Measurements from ENCODE around the gene CCDC60.

The CCDC60 gene

GRCh38 chr12:119369161-119369560 lies 34.6 kb downstream of the CCDC60 start:
- H3K27ac Mint-ChIP-seq, result no peak overlapping the region
- no peaks in the 10 kb centered on the region for H3K4me1 Mint-ChIP-seq
- no peaks in the 10 kb centered on the region for H3K9me3 Mint-ChIP-seq
- no peaks in the 10 kb centered on the region for H3K27me3 Mint-ChIP-seq
- DNase-seq (no peak), ATAC-seq (no peak)
- no peak overlapping the region for H3K4me3 Mint-ChIP-seq

GRCh38 chr12:119369907-119370546 lies 35.5 kb downstream of the CCDC60 start:
- DNase-seq (no peak), ATAC-seq (no peak)
- Mint-ChIP-seq H3K27me3 (no peaks in the 10 kb centered on the region), H3K4me1 (no peaks in the 10 kb centered on the region), H3K9me3 (no peaks in the 10 kb centered on the region), H3K27ac (no peak overlapping the region), H3K4me3 (no peak overlapping the region)

- ATAC-seq (no peak), DNase-seq (no peak)
- Mint-ChIP-seq H3K4me1 (no peaks in the 10 kb centered on the region), H3K27me3 (no peaks in the 10 kb centered on the region), H3K9me3 (no peaks in the 10 kb centered on the region), H3K27ac (no peak overlapping the region), H3K4me3 (no peak overlapping the region)
These were observed 38.0 kb downstream of the CCDC60 start for GRCh38 chr12:119372540-119372939.

GRCh38 chr12:119373001-119373400 lies 38.5 kb downstream of the CCDC60 start:
- H3K4me3 Mint-ChIP-seq, result no peak overlapping the region
- ATAC-seq (no peak), DNase-seq (no peak)
- H3K27me3 Mint-ChIP-seq, result no peaks in the 10 kb centered on the region
- no peak overlapping the region for H3K27ac Mint-ChIP-seq
- no peaks in the 10 kb centered on the region for H3K9me3 Mint-ChIP-seq
- H3K4me1 Mint-ChIP-seq, result no peaks in the 10 kb centered on the region

GRCh38 chr12:119373666-119374065 lies 39.1 kb downstream of the CCDC60 start:
- DNase-seq (no peak), ATAC-seq (no peak)
- no peaks in the 10 kb centered on the region for H3K4me1 Mint-ChIP-seq
- no peaks in the 10 kb centered on the region for H3K9me3 Mint-ChIP-seq
- H3K27me3 Mint-ChIP-seq, result no peaks in the 10 kb centered on the region
- H3K27ac Mint-ChIP-seq, result no peak overlapping the region
- H3K4me3 Mint-ChIP-seq, result no peak overlapping the region

- ATAC-seq (no peak), DNase-seq (no peak)
- H3K4me3 Mint-ChIP-seq, result no peak overlapping the region
- no peaks in the 10 kb centered on the region for H3K4me1 Mint-ChIP-seq
- no peak overlapping the region for H3K27ac Mint-ChIP-seq
- H3K9me3 Mint-ChIP-seq, result no peaks in the 10 kb centered on the region
- H3K27me3 Mint-ChIP-seq, result no peaks in the 10 kb centered on the region
These were observed 40.1 kb downstream of the CCDC60 start for GRCh38 chr12:119374635-119375034.

- H3K9me3 Mint-ChIP-seq, result no peaks in the 10 kb centered on the region
- no peaks in the 10 kb centered on the region for H3K27me3 Mint-ChIP-seq
- ATAC-seq, result peak; percentile 60
- DNase-seq, result peak in 1 of 2 donors; percentile 10
- H3K4me1 Mint-ChIP-seq, result no peaks in the 10 kb centered on the region
- H3K4me3 Mint-ChIP-seq, result no peak overlapping the region
- H3K27ac Mint-ChIP-seq, result no peak overlapping the region
These were observed 40.8 kb downstream of the CCDC60 start for GRCh38 chr12:119375075-119375882.

- no peak for DNase-seq
- ATAC-seq, result no peak
- H3K27me3 Mint-ChIP-seq, result no peaks in the 10 kb centered on the region
- H3K9me3 Mint-ChIP-seq, result no peaks in the 10 kb centered on the region
- H3K4me1 Mint-ChIP-seq, result no peaks in the 10 kb centered on the region
- no peak overlapping the region for H3K27ac Mint-ChIP-seq
- no peak overlapping the region for H3K4me3 Mint-ChIP-seq
These were observed 41.3 kb downstream of the CCDC60 start for GRCh38 chr12:119375883-119376190.

- ATAC-seq (no peak), DNase-seq (no peak)
- peak overlapping the region in 1 of 2 donors; percentile 76 for H3K27ac Mint-ChIP-seq
- H3K27me3 Mint-ChIP-seq, result no peaks in the 10 kb centered on the region
- no peak overlapping the region for H3K4me3 Mint-ChIP-seq
- peaks cover 0 to 6% of the 10 kb centered on the region in 2 donors for H3K9me3 Mint-ChIP-seq
- H3K4me1 Mint-ChIP-seq, result no peaks in the 10 kb centered on the region
These were observed 44.4 kb downstream of the CCDC60 start for GRCh38 chr12:119378903-119379302.

GRCh38 chr12:119381471-119382235 lies 47.1 kb downstream of the CCDC60 start:
- peaks cover 0 to 14% of the 10 kb centered on the region in 2 donors for H3K9me3 Mint-ChIP-seq
- no peak overlapping the region for H3K4me3 Mint-ChIP-seq
- no peaks in the 10 kb centered on the region for H3K27me3 Mint-ChIP-seq
- peak overlapping the region in 1 of 2 donors; percentile 83 for H3K27ac Mint-ChIP-seq
- no peak for ATAC-seq
- no peak for DNase-seq
- no peaks in the 10 kb centered on the region for H3K4me1 Mint-ChIP-seq

- ATAC-seq, result no peak
- no peak for DNase-seq
- H3K4me3 Mint-ChIP-seq, result no peak overlapping the region
- no peaks in the 10 kb centered on the region for H3K27me3 Mint-ChIP-seq
- H3K4me1 Mint-ChIP-seq, result no peaks in the 10 kb centered on the region
- H3K27ac Mint-ChIP-seq, result no peak overlapping the region
- peaks cover 0 to 14% of the 10 kb centered on the region in 2 donors for H3K9me3 Mint-ChIP-seq
These were observed 48.7 kb downstream of the CCDC60 start for GRCh38 chr12:119383206-119383605.

GRCh38 chr12:119384340-119384739 lies 49.8 kb downstream of the CCDC60 start:
- H3K9me3 Mint-ChIP-seq, result peaks cover 0 to 14% of the 10 kb centered on the region in 2 donors
- no peaks in the 10 kb centered on the region for H3K4me1 Mint-ChIP-seq
- no peak overlapping the region for H3K4me3 Mint-ChIP-seq
- no peak overlapping the region for H3K27ac Mint-ChIP-seq
- DNase-seq (no peak), ATAC-seq (no peak)
- H3K27me3 Mint-ChIP-seq, result no peaks in the 10 kb centered on the region

GRCh38 chr12:119385659-119386058 lies 51.1 kb downstream of the CCDC60 start:
- Mint-ChIP-seq H3K27ac (no peak overlapping the region), H3K4me3 (no peak overlapping the region), H3K27me3 (no peaks in the 10 kb centered on the region), H3K9me3 (peaks cover 0 to 14% of the 10 kb centered on the region in 2 donors), H3K4me1 (no peaks in the 10 kb centered on the region)
- ATAC-seq (no peak), DNase-seq (no peak)

GRCh38 chr12:119389687-119390086 lies 55.2 kb downstream of the CCDC60 start:
- Mint-ChIP-seq H3K4me1 (no peaks in the 10 kb centered on the region), H3K27me3 (no peaks in the 10 kb centered on the region), H3K9me3 (peaks cover 0 to 8% of the 10 kb centered on the region in 2 donors)

GRCh38 chr12:119391673-119392072 lies 57.1 kb downstream of the CCDC60 start:
- DNase-seq (no peak), ATAC-seq (no peak)
- Mint-ChIP-seq H3K4me3 (no peak overlapping the region), H3K4me1 (no peaks in the 10 kb centered on the region), H3K27me3 (no peaks in the 10 kb centered on the region), H3K9me3 (no peaks in the 10 kb centered on the region), H3K27ac (no peak overlapping the region)

More at GRCh38 chr12:119389687-119390086, 55.2 kb downstream of the CCDC60 start:
- Mint-ChIP-seq H3K27ac (no peak overlapping the region), H3K4me3 (no peak overlapping the region)
- no peak for ATAC-seq
- no peak for DNase-seq

- Mint-ChIP-seq H3K4me1 (no peaks in the 10 kb centered on the region), H3K9me3 (no peaks in the 10 kb centered on the region), H3K4me3 (no peak overlapping the region), H3K27me3 (no peaks in the 10 kb centered on the region), H3K27ac (no peak overlapping the region)
- DNase-seq (no peak), ATAC-seq (no peak)
These were observed 59.1 kb downstream of the CCDC60 start for GRCh38 chr12:119393677-119394076.

Measured in stimulated activated naive CD8-positive, alpha-beta T cell treated with anti-CD3 and anti-CD28 coated beads, Interleukin-15, amount 100 ng/mL, for 72 hours (primary cell).